Liver (tissue), 9 donors: ENCODE results near the gene CDC42BPA. TPM values are rescaled to one million over a fixed set of nuclear protein-coding genes. Genes with fewer than 3 reads are reported as not detected.

Experiments
- DNase-seq: peaks from one replicate; pipeline ENCODE4 v3.0.0-alpha.2; 2017; ENCODE audit warnings: low spot score
- H3K27ac ChIP-seq, 2 donors: one replicate each; pipeline ENCODE4 v1.7.0; 2013; ENCODE audit warnings: inconsistent platforms in 2 of 2, low read length in 2 of 2, control low read depth in 1 of 2, low read depth in 1 of 2, mild to moderate bottlenecking in 1 of 2
- H3K27me3 ChIP-seq, 4 donors: one replicate each; pipeline versions ENCODE4 v1.6.1 to v1.7.0; 2013; ENCODE audit warnings: low read length in 3 of 4, inconsistent platforms in 1 of 4, mild to moderate bottlenecking in 1 of 4, moderate library complexity in 1 of 4; ENCODE audit not compliant: control insufficient read depth in 4 of 4, insufficient read depth in 4 of 4
- H3K36me3 ChIP-seq, 4 donors: one replicate each; pipeline versions ENCODE4 v1.6.1 to v1.7.0; 2013; ENCODE audit warnings: low read length in 3 of 4, mild to moderate bottlenecking in 3 of 4, low read depth in 1 of 4, moderate library complexity in 1 of 4; ENCODE audit not compliant: control insufficient read depth in 4 of 4, insufficient read depth in 3 of 4
- H3K4me1 ChIP-seq, 4 donors: one replicate each; pipeline versions ENCODE4 v1.6.1 to v1.7.0; 2013; ENCODE audit warnings: low read length in 3 of 4, mild to moderate bottlenecking in 3 of 4, moderate library complexity in 1 of 4; ENCODE audit not compliant: control insufficient read depth in 4 of 4, insufficient read depth in 4 of 4
- H3K4me3 ChIP-seq, 3 donors: one replicate each; pipeline versions ENCODE4 v1.6.1 to v1.7.0; 2013; ENCODE audit warnings: low read length in 3 of 3, control low read depth in 1 of 3, low read depth in 1 of 3, mild to moderate bottlenecking in 1 of 3
- H3K9ac ChIP-seq, 2 donors: one replicate each; pipeline ENCODE4 v1.7.0; 2013; ENCODE audit warnings: low read length in 2 of 2, mild to moderate bottlenecking in 2 of 2, moderate library complexity in 2 of 2, control low read depth in 1 of 2, low read depth in 1 of 2
- H3K9me3 ChIP-seq, 4 donors: one replicate each; pipeline versions ENCODE4 v1.6.1 to v1.7.0; 2013; ENCODE audit warnings: low read length in 3 of 4; ENCODE audit not compliant: control insufficient read depth in 4 of 4
- EGR1 ChIP-seq, 2 donors: IDR thresholded peaks; 2 replicates each; pipeline ENCODE4 v1.6.1; 2016 to 2018; ENCODE audit warnings: antibody characterized with exemption in 2 of 2, low read depth in 2 of 2
- FOXA1 ChIP-seq: IDR thresholded peaks from 2 replicates; pipeline ENCODE4 v1.6.1; 2016; ENCODE audit warnings: antibody characterized with exemption
- GABPA ChIP-seq, 2 donors: IDR thresholded peaks in 1 of 2; conservative IDR thresholded peaks in 1 of 2; 2 replicates each; pipeline ENCODE4 v1.6.1; 2016; ENCODE audit warnings: antibody characterized with exemption in 2 of 2, mild to moderate bottlenecking in 1 of 2, moderate library complexity in 1 of 2
- HNF4A ChIP-seq, 2 donors: conservative IDR thresholded peaks; 2 replicates each; pipeline ENCODE4 v1.6.1; 2016; ENCODE audit warnings: antibody characterized with exemption in 2 of 2, mild to moderate bottlenecking in 2 of 2
- NR2F2 ChIP-seq: IDR thresholded peaks from 2 replicates; pipeline ENCODE4 v1.6.1; 2016; ENCODE audit warnings: antibody characterized with exemption
- SP1 ChIP-seq: IDR thresholded peaks from 2 replicates; pipeline ENCODE4 v1.6.1; 2018; ENCODE audit warnings: antibody characterized with exemption, mild to moderate bottlenecking
- TAF1 ChIP-seq: conservative IDR thresholded peaks from 2 replicates; pipeline ENCODE4 v1.6.1; 2016; ENCODE audit warnings: antibody characterized with exemption, mild to moderate bottlenecking
- YY1 ChIP-seq: IDR thresholded peaks from 2 replicates; pipeline ENCODE4 v1.6.1; 2016; ENCODE audit warnings: antibody characterized with exemption, mild to moderate bottlenecking
- WGBS: extraction: QIAGEN DNeasy Blood & Tissue Kit; methylation state at CpG from one replicate; pipeline ENCODE4 v1.1.7; 2013; 5-methylcytosine and 5-hydroxymethylcytosine counted together
- polyA plus RNA-seq, 2 donors: library from polyadenylated mRNA; stranded (reverse) in 1 of 2; unstranded in 1 of 2; fragments of 200-250 nt in 1 of 2; fragments of >200 nt in 1 of 2; fragmentation: Nextera tagmentation in 1 of 2; extraction: Ambion mirVana in 1 of 2; gene quantifications; one replicate each; pipeline versions ENCODE4 v1.2.1 to v1.2.3, GENCODE V29; 2013 to 2015
- total RNA-seq, 2 donors: library from RNA; depleted of rRNA; stranded (reverse); fragments of >200 nt; gene quantifications; one replicate each; pipeline ENCODE4 v1.2.3, GENCODE V29; 2014
- TF ChIP-seq, protein P1 (sequence below): fragments of 150-350 bp; IDR thresholded peaks from 2 replicates; pipeline ENCODE4 v1.5.1; 2017; ENCODE audit warnings: improper control_type of control experiment, low read depth, low read length; ENCODE audit not compliant: missing input control
- TF ChIP-seq, protein P2 (sequence below): IDR thresholded peaks from 2 replicates; pipeline ENCODE4 v1.6.1; 2016; ENCODE audit warnings: antibody characterized with exemption
- TF ChIP-seq, protein P3 (sequence below): IDR thresholded peaks from 2 replicates; pipeline ENCODE4 v1.6.1; 2016; ENCODE audit warnings: antibody characterized with exemption, mild to moderate bottlenecking
- donor health status: healthy.
- donor health status: healthy.
- donor health status: healthy.
- donor health status: healthy.
- donor health status: healthy.

CDC42BPA gene
- total and polyA plus RNA-seq, 4 donors, result 5.8 to 39.9 (median 24.3) TPM

DNA sequence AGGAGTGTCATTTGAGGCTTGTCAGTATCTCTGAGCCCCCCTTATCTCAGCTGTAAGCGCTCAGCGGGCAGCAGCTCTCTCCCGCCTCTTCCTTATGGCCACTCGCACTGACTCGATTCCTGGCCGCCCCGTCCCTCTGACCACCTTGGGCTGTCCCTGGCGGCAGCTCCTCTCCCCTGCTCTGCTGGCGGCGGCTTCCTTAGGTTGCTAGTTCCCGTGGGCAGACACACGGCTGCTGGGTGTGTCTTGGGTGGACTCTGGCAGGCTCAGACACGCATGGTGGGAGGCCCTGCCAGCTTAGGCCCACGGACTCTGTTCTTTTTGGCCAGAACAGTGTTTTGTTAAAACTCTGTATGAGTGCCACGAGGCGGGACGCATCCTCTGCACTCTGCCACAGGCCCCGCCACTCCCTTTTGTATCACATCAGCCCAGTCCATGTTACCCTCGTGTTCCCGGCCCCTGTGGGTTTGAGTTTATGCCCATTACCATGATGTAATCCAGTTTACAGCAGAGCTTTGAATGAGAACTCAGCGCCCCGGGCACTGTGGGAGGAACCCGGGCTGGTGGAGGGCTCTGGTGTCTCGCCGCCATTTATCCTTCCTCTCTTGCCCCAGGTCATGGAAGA, 332.3 kb downstream of the CDC42BPA start:
- DNase-seq, result no peak
- no peak overlapping the region for H3K4me3 ChIP-seq
- no peaks in the 10 kb centered on the region for H3K9me3 ChIP-seq
- peaks cover 8 to 16% (median 12%) of the 10 kb centered on the region in 4 donors for H3K4me1 ChIP-seq
- WGBS, result 87% methylated on average over 25 of the region's 25 CpGs
- peaks cover 14 to 57% (median 25%) of the 10 kb centered on the region in 4 donors for H3K36me3 ChIP-seq
- H3K9ac ChIP-seq, result no peak overlapping the region
- H3K27me3 ChIP-seq, result no peaks in the 10 kb centered on the region
- TF ChIP-seq GABPA (IDR thresholded peaks at IDR 0.05 in 1 of 2, conservative IDR thresholded peaks at IDR 0.05 in 1 of 2) (no peak), FOXA1 (no peak), SP1 (no peak)
- TF ChIP-seq, protein P1, sequence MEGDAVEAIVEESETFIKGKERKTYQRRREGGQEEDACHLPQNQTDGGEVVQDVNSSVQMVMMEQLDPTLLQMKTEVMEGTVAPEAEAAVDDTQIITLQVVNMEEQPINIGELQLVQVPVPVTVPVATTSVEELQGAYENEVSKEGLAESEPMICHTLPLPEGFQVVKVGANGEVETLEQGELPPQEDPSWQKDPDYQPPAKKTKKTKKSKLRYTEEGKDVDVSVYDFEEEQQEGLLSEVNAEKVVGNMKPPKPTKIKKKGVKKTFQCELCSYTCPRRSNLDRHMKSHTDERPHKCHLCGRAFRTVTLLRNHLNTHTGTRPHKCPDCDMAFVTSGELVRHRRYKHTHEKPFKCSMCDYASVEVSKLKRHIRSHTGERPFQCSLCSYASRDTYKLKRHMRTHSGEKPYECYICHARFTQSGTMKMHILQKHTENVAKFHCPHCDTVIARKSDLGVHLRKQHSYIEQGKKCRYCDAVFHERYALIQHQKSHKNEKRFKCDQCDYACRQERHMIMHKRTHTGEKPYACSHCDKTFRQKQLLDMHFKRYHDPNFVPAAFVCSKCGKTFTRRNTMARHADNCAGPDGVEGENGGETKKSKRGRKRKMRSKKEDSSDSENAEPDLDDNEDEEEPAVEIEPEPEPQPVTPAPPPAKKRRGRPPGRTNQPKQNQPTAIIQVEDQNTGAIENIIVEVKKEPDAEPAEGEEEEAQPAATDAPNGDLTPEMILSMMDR, result no peak
- TF ChIP-seq, protein P2, sequence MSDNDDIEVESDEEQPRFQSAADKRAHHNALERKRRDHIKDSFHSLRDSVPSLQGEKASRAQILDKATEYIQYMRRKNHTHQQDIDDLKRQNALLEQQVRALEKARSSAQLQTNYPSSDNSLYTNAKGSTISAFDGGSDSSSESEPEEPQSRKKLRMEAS, result no peak
- H3K27ac ChIP-seq, result no peak overlapping the region

DNA sequence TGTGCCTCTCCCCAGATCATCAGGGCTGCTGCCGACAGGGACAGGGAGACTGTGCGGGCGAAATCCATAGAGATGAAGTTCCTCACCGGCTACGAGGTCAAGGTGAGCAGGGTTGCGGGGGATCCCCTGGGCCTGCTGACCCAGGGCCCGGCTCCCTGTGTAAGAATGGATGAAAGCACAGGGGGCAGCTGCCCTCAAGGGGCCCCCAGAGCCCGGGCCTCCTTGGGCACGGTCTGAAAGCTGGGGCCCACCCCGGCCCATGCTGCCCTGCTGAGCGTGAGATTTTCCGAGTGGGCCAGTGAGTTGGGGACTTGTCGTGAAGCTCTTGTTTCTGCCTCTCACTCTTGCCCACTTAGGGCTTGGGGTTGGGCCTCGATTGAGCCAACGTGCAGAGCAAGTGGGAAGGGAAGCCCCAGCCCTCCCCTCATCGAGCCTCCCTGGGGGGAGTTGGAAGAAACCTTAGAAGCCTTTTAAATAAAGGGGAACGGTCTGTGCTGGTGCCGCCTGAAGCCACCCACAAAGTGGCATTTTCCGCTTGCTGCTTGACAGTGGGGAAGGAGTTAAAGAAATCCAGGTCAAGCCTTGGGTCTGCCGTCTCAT, 333.0 kb downstream of the CDC42BPA start:
- DNase-seq, result no peak
- TF ChIP-seq, protein P3, sequence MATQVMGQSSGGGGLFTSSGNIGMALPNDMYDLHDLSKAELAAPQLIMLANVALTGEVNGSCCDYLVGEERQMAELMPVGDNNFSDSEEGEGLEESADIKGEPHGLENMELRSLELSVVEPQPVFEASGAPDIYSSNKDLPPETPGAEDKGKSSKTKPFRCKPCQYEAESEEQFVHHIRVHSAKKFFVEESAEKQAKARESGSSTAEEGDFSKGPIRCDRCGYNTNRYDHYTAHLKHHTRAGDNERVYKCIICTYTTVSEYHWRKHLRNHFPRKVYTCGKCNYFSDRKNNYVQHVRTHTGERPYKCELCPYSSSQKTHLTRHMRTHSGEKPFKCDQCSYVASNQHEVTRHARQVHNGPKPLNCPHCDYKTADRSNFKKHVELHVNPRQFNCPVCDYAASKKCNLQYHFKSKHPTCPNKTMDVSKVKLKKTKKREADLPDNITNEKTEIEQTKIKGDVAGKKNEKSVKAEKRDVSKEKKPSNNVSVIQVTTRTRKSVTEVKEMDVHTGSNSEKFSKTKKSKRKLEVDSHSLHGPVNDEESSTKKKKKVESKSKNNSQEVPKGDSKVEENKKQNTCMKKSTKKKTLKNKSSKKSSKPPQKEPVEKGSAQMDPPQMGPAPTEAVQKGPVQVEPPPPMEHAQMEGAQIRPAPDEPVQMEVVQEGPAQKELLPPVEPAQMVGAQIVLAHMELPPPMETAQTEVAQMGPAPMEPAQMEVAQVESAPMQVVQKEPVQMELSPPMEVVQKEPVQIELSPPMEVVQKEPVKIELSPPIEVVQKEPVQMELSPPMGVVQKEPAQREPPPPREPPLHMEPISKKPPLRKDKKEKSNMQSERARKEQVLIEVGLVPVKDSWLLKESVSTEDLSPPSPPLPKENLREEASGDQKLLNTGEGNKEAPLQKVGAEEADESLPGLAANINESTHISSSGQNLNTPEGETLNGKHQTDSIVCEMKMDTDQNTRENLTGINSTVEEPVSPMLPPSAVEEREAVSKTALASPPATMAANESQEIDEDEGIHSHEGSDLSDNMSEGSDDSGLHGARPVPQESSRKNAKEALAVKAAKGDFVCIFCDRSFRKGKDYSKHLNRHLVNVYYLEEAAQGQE, result no peak
- TF ChIP-seq TAF1 (no peak), SP1 (no peak), YY1 (no peak), HNF4A (conservative IDR thresholded peaks at IDR 0.05) (no peak), NR2F2 (no peak), EGR1 (IDR thresholded peaks at IDR 0.05; ENCODE audit: low read depth in 2 of 2) (no peak)
- peaks cover 10 to 16% (median 14%) of the 10 kb centered on the region in 4 donors for H3K4me1 ChIP-seq
- H3K27me3 ChIP-seq, result no peaks in the 10 kb centered on the region
- no peak overlapping the region for H3K27ac ChIP-seq
- no peak overlapping the region for H3K4me3 ChIP-seq
- 91% methylated on average over 20 of the region's 20 CpGs for WGBS
- H3K9me3 ChIP-seq, result no peaks in the 10 kb centered on the region
- peaks cover 14 to 57% (median 25%) of the 10 kb centered on the region in 4 donors for H3K36me3 ChIP-seq
- no peak overlapping the region for H3K9ac ChIP-seq
